ENCODE results near the gene TRIM14. TPM values are rescaled to one million over a fixed set of nuclear protein-coding genes. Genes with fewer than 3 reads are reported as not detected.
"Not testable (repeated sequence)": the region's sequence is repeated elsewhere in the genome, so short reads cannot be mapped to it uniquely, and the experiment has no call there.

TRIM14 gene
- total RNA-seq, 1 donor from 2014 or later: 12.8 TPM

DNA sequence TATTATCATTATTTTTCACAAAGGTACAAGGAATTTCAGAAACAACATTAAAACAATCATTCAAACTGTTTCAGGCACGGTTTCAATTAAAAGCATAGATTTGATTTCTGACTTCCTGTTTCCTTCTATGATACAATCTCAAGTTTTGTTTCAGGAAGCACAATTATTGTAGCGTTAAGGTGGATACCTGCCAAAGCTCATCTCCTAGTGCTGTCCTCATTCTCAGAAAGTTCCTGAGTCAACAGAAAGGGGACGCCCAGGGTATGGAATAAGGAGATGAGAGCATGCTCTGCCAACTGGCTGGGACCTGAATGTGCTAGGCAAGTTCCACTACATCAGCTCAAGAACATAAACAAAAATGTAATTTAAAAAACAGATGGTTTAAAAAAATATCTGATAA is 2.0 kb upstream of the TRIM14 start:
- H3K4me3 Mint-ChIP-seq: no peak overlapping the region
- intact Hi-C loops (cut with micrococcal nuclease): loop anchor here (5.0 kb wide), 1 partner anchor 34 kb away; no protein-coding TSS in a partner anchor
- H3K36me3 Mint-ChIP-seq (ENCODE audit: low read depth): peaks cover 4% of the 10 kb centered on the region
- ChIA-PET CTCF (interaction anchor here (0.6 to 1.0 kb wide), 2 partner anchors 58 to 84 kb away, joined by 3 read pairs; no protein-coding TSS in a partner anchor), POLR2A (interaction anchor here (1.0 to 1.3 kb wide), 2 partner anchors 136 to 138 kb away, joined by 3 to 4 read pairs; partner anchors contain the start of gene ANP32B)
- TF ChIP-seq, protein P1, sequence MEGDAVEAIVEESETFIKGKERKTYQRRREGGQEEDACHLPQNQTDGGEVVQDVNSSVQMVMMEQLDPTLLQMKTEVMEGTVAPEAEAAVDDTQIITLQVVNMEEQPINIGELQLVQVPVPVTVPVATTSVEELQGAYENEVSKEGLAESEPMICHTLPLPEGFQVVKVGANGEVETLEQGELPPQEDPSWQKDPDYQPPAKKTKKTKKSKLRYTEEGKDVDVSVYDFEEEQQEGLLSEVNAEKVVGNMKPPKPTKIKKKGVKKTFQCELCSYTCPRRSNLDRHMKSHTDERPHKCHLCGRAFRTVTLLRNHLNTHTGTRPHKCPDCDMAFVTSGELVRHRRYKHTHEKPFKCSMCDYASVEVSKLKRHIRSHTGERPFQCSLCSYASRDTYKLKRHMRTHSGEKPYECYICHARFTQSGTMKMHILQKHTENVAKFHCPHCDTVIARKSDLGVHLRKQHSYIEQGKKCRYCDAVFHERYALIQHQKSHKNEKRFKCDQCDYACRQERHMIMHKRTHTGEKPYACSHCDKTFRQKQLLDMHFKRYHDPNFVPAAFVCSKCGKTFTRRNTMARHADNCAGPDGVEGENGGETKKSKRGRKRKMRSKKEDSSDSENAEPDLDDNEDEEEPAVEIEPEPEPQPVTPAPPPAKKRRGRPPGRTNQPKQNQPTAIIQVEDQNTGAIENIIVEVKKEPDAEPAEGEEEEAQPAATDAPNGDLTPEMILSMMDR (IDR thresholded peaks at IDR 0.05): no peak
- ATAC-seq (ENCODE audit: low read depth): no peak
- no peak overlapping the region for H3K27ac Mint-ChIP-seq
- no peaks in the 10 kb centered on the region for H3K9me3 Mint-ChIP-seq
- no peaks in the 10 kb centered on the region for H3K27me3 Mint-ChIP-seq
- peaks cover 42% of the 10 kb centered on the region for H3K4me1 Mint-ChIP-seq
- no peak for DNase-seq

DNA sequence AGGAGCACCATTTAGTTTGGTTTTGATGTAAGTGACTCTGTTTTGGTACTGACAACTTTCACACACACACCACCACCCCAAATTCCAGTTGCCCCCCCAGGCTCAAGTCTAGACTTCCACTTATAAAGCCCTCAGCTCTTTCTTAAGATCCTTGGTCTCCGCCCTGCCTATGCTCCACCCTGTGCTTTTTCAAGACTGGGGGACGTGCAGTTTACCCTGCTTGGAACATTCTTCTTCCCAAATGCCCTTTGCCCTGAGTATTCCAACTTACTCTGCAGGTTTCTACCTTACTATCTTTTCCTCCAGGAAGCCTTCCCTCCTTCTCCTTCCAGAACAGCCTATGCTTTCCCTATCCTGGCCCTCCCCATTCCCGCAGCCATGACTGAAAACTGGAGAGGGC is 1.5 kb upstream of the TRIM14 start:
- Mint-ChIP-seq H3K36me3 (ENCODE audit: low read depth) (peaks cover 5% of the 10 kb centered on the region), H3K27ac (peak overlapping the region; percentile 18), H3K4me1 (peaks cover 42% of the 10 kb centered on the region), H3K4me3 (peak overlapping the region; percentile 52), H3K9me3 (no peaks in the 10 kb centered on the region), H3K27me3 (no peaks in the 10 kb centered on the region)
- intact Hi-C loops (cut with micrococcal nuclease): loop anchor here (5.0 kb wide), 1 partner anchor 33 kb away; no protein-coding TSS in a partner anchor
- CTCF ChIA-PET: interaction anchor here (1.0 kb wide), 1 partner anchor 85 kb away, joined by 3 read pairs; no protein-coding TSS in a partner anchor
- ATAC-seq (ENCODE audit: low read depth): no peak
- DNase-seq: no peak
- POLR2A ChIA-PET: interaction anchor here (1.0 to 3.4 kb wide), 3 partner anchors 11 to 137 kb away, joined by 3 to 42 read pairs (median 4); partner anchors contain the start of gene ANP32B
- TF ChIP-seq, protein P1 (IDR thresholded peaks at IDR 0.05): no peak

- DNase-seq (no peak), ATAC-seq (ENCODE audit: low read depth) (peak; percentile 34)
- Mint-ChIP-seq H3K9me3 (no peaks in the 10 kb centered on the region), H3K4me1 (peaks cover 42% of the 10 kb centered on the region), H3K27ac (peak overlapping the region; percentile 85), H3K27me3 (no peaks in the 10 kb centered on the region), H3K36me3 (ENCODE audit: low read depth) (peaks cover 5% of the 10 kb centered on the region), H3K4me3 (peak overlapping the region; percentile 91)
- intact Hi-C loops (cut with micrococcal nuclease): loop anchor here (1.0 to 5.0 kb wide), 7 partner anchors 10 to 679 kb away; partner anchors contain the start of genes ANKS6, CORO2A, NANS and TRMO
- TF ChIP-seq, protein P1 (IDR thresholded peaks at IDR 0.05): no peak
- ChIA-PET POLR2A (interaction anchor here (0.5 to 3.4 kb wide), 13 partner anchors 9 to 425 kb away, joined by 3 to 42 read pairs (median 4); partner anchors contain the start of genes NANS, TBC1D2 and TRMO), CTCF (interaction anchor here (0.7 to 2.3 kb wide), 8 partner anchors 8 to 194 kb away, joined by 3 to 9 read pairs (median 4); no protein-coding TSS in a partner anchor)
Measured at GRCh38 chr9:98117984-98118639, 910 bp downstream of the TRIM14 start.

- H3K4me1 Mint-ChIP-seq: peaks cover 44% of the 10 kb centered on the region
- intact Hi-C loops (cut with micrococcal nuclease): loop anchor here (5.0 kb wide), 3 partner anchors 45 to 680 kb away; partner anchors contain the start of genes ANKS6 and TRMO
Measured at GRCh38 chr9:98117097-98117496, 1.9 kb downstream of the TRIM14 start.

DNA sequence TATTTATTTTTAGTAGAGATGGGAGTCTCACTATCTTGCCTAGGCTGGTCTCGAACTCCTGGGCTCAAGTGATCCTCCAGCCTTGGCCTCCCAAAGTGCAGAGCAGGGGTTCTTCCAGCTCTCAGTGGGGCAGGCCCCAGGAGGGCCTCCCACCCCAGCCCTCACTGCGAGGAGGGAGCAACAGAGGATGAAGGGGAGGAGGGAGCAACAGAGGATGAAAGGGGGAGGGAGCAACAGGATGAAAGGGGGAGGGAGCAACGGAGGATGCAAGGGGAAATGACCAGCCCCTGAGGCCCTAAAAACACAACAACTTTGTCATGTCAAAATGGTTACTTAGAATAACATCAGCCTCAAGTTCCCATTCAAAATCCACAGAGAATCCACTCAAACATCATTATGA is 10.0 kb downstream of the TRIM14 start:
- ATAC-seq (ENCODE audit: low read depth): peak; percentile 9
- TF ChIP-seq, protein P1 (IDR thresholded peaks at IDR 0.05): no peak

More at GRCh38 chr9:98117097-98117496, 1.9 kb downstream of the TRIM14 start:
- not testable (repeated sequence) for DNase-seq; H3K36me3 Mint-ChIP-seq (ENCODE audit: low read depth); H3K9me3 Mint-ChIP-seq; H3K27me3 Mint-ChIP-seq; ATAC-seq (ENCODE audit: low read depth); H3K4me3 Mint-ChIP-seq
- H3K27ac Mint-ChIP-seq: peak overlapping the region; percentile 85
- POLR2A ChIA-PET: interaction anchor here (3.4 kb wide), 1 partner anchor 8 kb away, joined by 42 read pairs; no protein-coding TSS in a partner anchor
- CTCF ChIA-PET: interaction anchor here (1.6 kb wide), 1 partner anchor 13 kb away, joined by 4 read pairs; no protein-coding TSS in a partner anchor

More for the DNA sequence above, 10.0 kb downstream of the TRIM14 start:
- no peak overlapping the region for H3K4me3 Mint-ChIP-seq
- H3K9me3 Mint-ChIP-seq: no peaks in the 10 kb centered on the region
- H3K27me3 Mint-ChIP-seq: no peaks in the 10 kb centered on the region
- ChIA-PET CTCF (no interaction called here), POLR2A (interaction anchor here (0.6 to 2.8 kb wide), 10 partner anchors 10 to 187 kb away, joined by 3 to 42 read pairs (median 5); partner anchors contain the start of genes NANS, TRIM14 and TRMO)
- H3K4me1 Mint-ChIP-seq: peaks cover 64% of the 10 kb centered on the region
- peak overlapping the region; percentile 98 for H3K27ac Mint-ChIP-seq
- H3K36me3 Mint-ChIP-seq (ENCODE audit: low read depth): peaks cover 7% of the 10 kb centered on the region
- intact Hi-C loops (cut with micrococcal nuclease): loop anchor here (10.0 kb wide), 1 partner anchor 474 kb away; the partner anchor contains the start of genes NCBP1 and TSTD2
- no peak for DNase-seq
